H9 (cell line): ENCODE measurements around the gene WDR20. TPM values are rescaled to one million over a fixed set of nuclear protein-coding genes. Genes with fewer than 3 reads are reported as not detected.

Experiments used
- DNase-seq: peaks from one replicate; pipeline ENCODE4 v3.0.0-alpha.2; 2017
- H2AFZ ChIP-seq: one replicate; pipeline ENCODE4 v1.6.1; 2013; ENCODE audit warnings: mild to moderate bottlenecking, low read length, control low read depth, moderate library complexity
- H2AK5ac ChIP-seq: 2 replicates; pipeline ENCODE4 v1.6.1; 2013; ENCODE audit warnings: low read length, control low read depth, mixed read lengths; ENCODE audit not compliant: insufficient read length
- H2BK120ac ChIP-seq: one replicate; pipeline ENCODE4 v1.6.1; 2013; ENCODE audit warnings: low read depth, mild to moderate bottlenecking, low read length, control low read depth, inconsistent platforms; ENCODE audit not compliant: poor library complexity, severe bottlenecking
- H2BK12ac ChIP-seq: 2 replicates; pipeline ENCODE4 v1.6.1; 2013; ENCODE audit warnings: low read length, control low read depth, mixed read lengths, low read depth; ENCODE audit not compliant: insufficient read length
- H2BK15ac ChIP-seq: 2 replicates; pipeline ENCODE4 v1.6.1; 2013; ENCODE audit warnings: low read depth, low read length, control low read depth
- H2BK20ac ChIP-seq: one replicate; pipeline ENCODE4 v1.6.1; 2013; ENCODE audit warnings: low read depth, mild to moderate bottlenecking, low read length, control low read depth, inconsistent platforms; ENCODE audit not compliant: poor library complexity, severe bottlenecking
- H2BK5ac ChIP-seq: 2 replicates; pipeline ENCODE4 v1.6.1; 2013; ENCODE audit warnings: low read length, control low read depth, mixed read lengths; ENCODE audit not compliant: insufficient read length
- H3K14ac ChIP-seq: 2 replicates; pipeline ENCODE4 v1.6.1; 2013; ENCODE audit warnings: low read length, control low read depth; ENCODE audit not compliant: insufficient read depth
- H3K18ac ChIP-seq: 2 replicates; pipeline ENCODE4 v1.6.1; 2013; ENCODE audit warnings: low read depth, mild to moderate bottlenecking, mixed read lengths, low read length, control low read depth; ENCODE audit not compliant: insufficient read length
- H3K23ac ChIP-seq: 2 replicates; pipeline ENCODE4 v1.6.1; 2013; ENCODE audit warnings: low read length, control low read depth, mixed read lengths, low read depth; ENCODE audit not compliant: insufficient read length
- H3K23me2 ChIP-seq: 2 replicates; pipeline ENCODE4 v1.6.1; 2013; ENCODE audit warnings: low read depth, mild to moderate bottlenecking, mixed read lengths, low read length, control low read depth; ENCODE audit not compliant: insufficient read length, poor library complexity, severe bottlenecking
- H3K27ac ChIP-seq: 2 replicates; pipeline ENCODE4 v1.5.1; 2013; ENCODE audit warnings: low read length, control low read depth, mixed read lengths, low read depth; ENCODE audit not compliant: insufficient read length
- H3K27me3 ChIP-seq: 2 replicates; pipeline ENCODE4 v1.6.1; 2013; ENCODE audit warnings: low read length, control low read depth, inconsistent platforms; ENCODE audit not compliant: insufficient read depth
- H3K4ac ChIP-seq: 2 replicates; pipeline ENCODE4 v1.6.1; 2013; ENCODE audit warnings: low read depth, mild to moderate bottlenecking, control low read depth, inconsistent platforms, low read length, moderate library complexity
- H3K4me1 ChIP-seq: 2 replicates; pipeline ENCODE4 v1.6.1; 2013; ENCODE audit warnings: low read length, control low read depth, inconsistent platforms; ENCODE audit not compliant: insufficient read depth
- H3K4me2 ChIP-seq: 2 replicates; pipeline ENCODE4 v1.6.1; 2013; ENCODE audit warnings: low read length, control low read depth, mixed read lengths; ENCODE audit not compliant: insufficient read length, insufficient read depth
- H3K56ac ChIP-seq: 2 replicates; pipeline ENCODE4 v1.6.1; 2013; ENCODE audit warnings: low read depth, mild to moderate bottlenecking, mixed read lengths, low read length, control low read depth; ENCODE audit not compliant: insufficient read length
- H3K79me1 ChIP-seq: 2 replicates; pipeline ENCODE4 v1.6.1; 2013; ENCODE audit warnings: low read depth, mild to moderate bottlenecking, moderate library complexity, low read length, control low read depth, inconsistent platforms; ENCODE audit not compliant: insufficient read depth, poor library complexity, severe bottlenecking
- H3K79me2 ChIP-seq: 2 replicates; pipeline ENCODE4 v1.6.1; 2013; ENCODE audit warnings: low read length, control low read depth, inconsistent platforms; ENCODE audit not compliant: insufficient read depth
- H3K9ac ChIP-seq: 2 replicates; pipeline ENCODE4 v1.6.1; 2013; ENCODE audit warnings: low read length, control low read depth, mixed read lengths; ENCODE audit not compliant: insufficient read length; ENCODE audit errors: extremely low read depth
- H3K9me3 ChIP-seq: one replicate; pipeline ENCODE4 v1.6.1; 2013; ENCODE audit warnings: low read depth, low read length, inconsistent platforms; ENCODE audit not compliant: control insufficient read depth
- H3T11ph ChIP-seq: one replicate; pipeline ENCODE4 v1.6.1; 2013; ENCODE audit warnings: mild to moderate bottlenecking, low read length, control low read depth, inconsistent platforms
- H4K20me1 ChIP-seq: one replicate; pipeline ENCODE4 v1.6.1; 2013; ENCODE audit not compliant: control insufficient read depth, insufficient read length, insufficient read depth
- H4K5ac ChIP-seq: 2 replicates; pipeline ENCODE4 v1.6.1; 2013; ENCODE audit warnings: low read depth, mild to moderate bottlenecking, mixed read lengths, low read length, control low read depth; ENCODE audit not compliant: insufficient read length
- H4K8ac ChIP-seq: replicated peaks from 2 replicates; pipeline ENCODE4 v1.6.1; 2013; ENCODE audit warnings: low read length, control low read depth, mixed read lengths, low read depth; ENCODE audit not compliant: insufficient read length
- H4K91ac ChIP-seq: 2 replicates; pipeline ENCODE4 v1.6.1; 2013; ENCODE audit warnings: low read depth, mild to moderate bottlenecking, moderate library complexity, mixed read lengths, low read length, control low read depth; ENCODE audit not compliant: insufficient read length
- H3K27ac Mint-ChIP-seq, 3 experiments: 2 replicates in 2 of 3; 3 replicates in 1 of 3; pipeline ENCODE4 v1.8.0; 2020 to 2021; ENCODE audit warnings: mixed read lengths in 3 of 3, mild to moderate bottlenecking in 1 of 3, moderate library complexity in 1 of 3
- H3K27me3 Mint-ChIP-seq: 2 replicates; pipeline ENCODE4 v1.8.0; 2021; ENCODE audit warnings: low read depth, mild to moderate bottlenecking, moderate library complexity, mixed read lengths
- H3K36me3 Mint-ChIP-seq, 3 experiments: 2 replicates in 2 of 3; 3 replicates in 1 of 3; pipeline ENCODE4 v1.8.0; 2020 to 2021; ENCODE audit warnings: low read depth in 3 of 3, mixed read lengths in 3 of 3; ENCODE audit not compliant: insufficient read depth in 1 of 3
- H3K4me1 Mint-ChIP-seq, 2 experiments: 2 replicates each; pipeline ENCODE4 v1.8.0; 2020; ENCODE audit warnings: mixed read lengths in 2 of 2
- H3K4me3 Mint-ChIP-seq, 2 experiments: 2 replicates in 1 of 2; 3 replicates in 1 of 2; pipeline ENCODE4 v1.8.0; 2020 to 2021; ENCODE audit warnings: mild to moderate bottlenecking in 2 of 2, mixed read lengths in 2 of 2, moderate library complexity in 1 of 2
- H3K9me3 Mint-ChIP-seq, 2 experiments: 2 replicates in 1 of 2; 3 replicates in 1 of 2; pipeline ENCODE4 v1.8.0; 2020; ENCODE audit warnings: mild to moderate bottlenecking in 2 of 2, mixed read lengths in 2 of 2, moderate library complexity in 1 of 2
- WGBS: extraction: QIAGEN DNeasy Blood & Tissue Kit; methylation state at CpG from one replicate; pipeline ENCODE4 v1.1.7; 2013; ENCODE audit warnings: missing lambda C conversion rate, low lambda C conversion rate, mixed read lengths; ENCODE audit not compliant: insufficient read length; ENCODE audit errors: extremely low coverage; 5-methylcytosine and 5-hydroxymethylcytosine counted together
- total RNA-seq: library from RNA; stranded (reverse); gene quantifications from 2 replicates; pipeline ENCODE4 v1.2.1, GENCODE V29; 2021
- TF ChIP-seq, protein P1 (sequence below): fragments of 200-600 bp; sonication (generic); conservative IDR thresholded peaks from 3 replicates; pipeline ENCODE4 v1.8.0; 2021; ENCODE audit warnings: antibody characterized with exemption, mild to moderate bottlenecking

WDR20 gene
- total RNA-seq, 1 experiment from 2014 or later: 31.6 TPM

DNA sequence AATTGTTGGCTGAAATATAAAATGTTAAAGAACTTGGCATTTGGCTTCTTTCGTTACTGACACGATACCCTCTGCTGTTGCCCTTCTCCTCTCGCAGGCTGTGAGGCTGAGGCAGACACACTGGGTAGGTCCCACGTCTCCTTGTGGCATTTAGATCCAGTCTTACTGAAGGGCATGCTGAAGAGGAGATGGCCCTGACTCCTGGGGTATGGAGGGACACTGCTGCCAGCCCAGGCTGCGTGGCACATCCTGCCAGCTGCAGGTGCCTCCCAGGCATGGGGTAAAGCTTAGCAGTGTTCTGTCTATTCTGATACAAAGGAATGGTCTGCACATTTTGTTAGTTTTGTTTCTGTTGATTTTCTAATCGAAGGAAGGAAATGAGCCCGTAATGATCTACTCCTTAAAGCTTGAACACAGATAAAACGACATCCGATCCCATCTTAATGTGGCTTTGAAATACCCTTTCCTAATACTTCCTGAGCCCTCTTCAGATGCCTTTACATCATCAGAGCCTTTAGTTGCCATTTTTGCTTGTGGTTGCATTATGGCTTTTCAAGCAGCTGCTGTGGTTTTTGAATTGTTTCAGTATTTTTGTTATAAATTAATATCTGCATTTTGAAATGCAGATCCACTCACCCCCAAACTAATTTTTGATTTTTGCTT, 61.1 kb downstream of the WDR20 start:
- no peak overlapping the region for H2AK5ac ChIP-seq
- H3K9me3 ChIP-seq: no peaks in the 10 kb centered on the region
- no peak for DNase-seq
- no peak overlapping the region for H3K4me2 ChIP-seq
- H3K4me1 Mint-ChIP-seq: peaks cover 6 to 7% of the 10 kb centered on the region in 2 experiments
- H2BK20ac ChIP-seq: no peak overlapping the region
- no peaks in the 10 kb centered on the region for H3K23me2 ChIP-seq
- no peaks in the 10 kb centered on the region for H3K4me1 ChIP-seq
- no peak overlapping the region for H3K9ac ChIP-seq
- peak overlapping the region in 2 of 3 experiments; percentile 34 to 89; a peak in 2 of 7 replicates for H3K27ac Mint-ChIP-seq
- H2AFZ ChIP-seq: no peak overlapping the region
- no peak overlapping the region for H4K8ac ChIP-seq
- no peak overlapping the region for H2BK5ac ChIP-seq
- TF ChIP-seq, protein P1, sequence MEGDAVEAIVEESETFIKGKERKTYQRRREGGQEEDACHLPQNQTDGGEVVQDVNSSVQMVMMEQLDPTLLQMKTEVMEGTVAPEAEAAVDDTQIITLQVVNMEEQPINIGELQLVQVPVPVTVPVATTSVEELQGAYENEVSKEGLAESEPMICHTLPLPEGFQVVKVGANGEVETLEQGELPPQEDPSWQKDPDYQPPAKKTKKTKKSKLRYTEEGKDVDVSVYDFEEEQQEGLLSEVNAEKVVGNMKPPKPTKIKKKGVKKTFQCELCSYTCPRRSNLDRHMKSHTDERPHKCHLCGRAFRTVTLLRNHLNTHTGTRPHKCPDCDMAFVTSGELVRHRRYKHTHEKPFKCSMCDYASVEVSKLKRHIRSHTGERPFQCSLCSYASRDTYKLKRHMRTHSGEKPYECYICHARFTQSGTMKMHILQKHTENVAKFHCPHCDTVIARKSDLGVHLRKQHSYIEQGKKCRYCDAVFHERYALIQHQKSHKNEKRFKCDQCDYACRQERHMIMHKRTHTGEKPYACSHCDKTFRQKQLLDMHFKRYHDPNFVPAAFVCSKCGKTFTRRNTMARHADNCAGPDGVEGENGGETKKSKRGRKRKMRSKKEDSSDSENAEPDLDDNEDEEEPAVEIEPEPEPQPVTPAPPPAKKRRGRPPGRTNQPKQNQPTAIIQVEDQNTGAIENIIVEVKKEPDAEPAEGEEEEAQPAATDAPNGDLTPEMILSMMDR: no peak
- H4K20me1 ChIP-seq: no peaks in the 10 kb centered on the region
- no CpG with 5 or more reads among the region's 9 CpGs for WGBS
- peaks cover 12 to 51% (median 37%) of the 10 kb centered on the region in 3 experiments for H3K36me3 Mint-ChIP-seq
- H2BK120ac ChIP-seq: no peak overlapping the region
- H3K27me3 Mint-ChIP-seq: no peaks in the 10 kb centered on the region
- H3K14ac ChIP-seq: no peak overlapping the region
- no peak overlapping the region for H2BK12ac ChIP-seq
- H4K91ac ChIP-seq: no peak overlapping the region
- H3K23ac ChIP-seq: no peak overlapping the region
- no peak overlapping the region for H3K18ac ChIP-seq
- H3T11ph ChIP-seq: no peak overlapping the region
- no peaks in the 10 kb centered on the region; a peak in 1 of 5 replicates for H3K9me3 Mint-ChIP-seq
- H3K79me1 ChIP-seq: no peaks in the 10 kb centered on the region
- no peak overlapping the region for H2BK15ac ChIP-seq
- no peak overlapping the region for H4K5ac ChIP-seq
- H3K79me2 ChIP-seq: no peaks in the 10 kb centered on the region; the same call in 1 of the 2 replicates
- no peak overlapping the region for H3K4ac ChIP-seq
- no peak overlapping the region for H3K27ac ChIP-seq
- H3K56ac ChIP-seq: no peak overlapping the region
- H3K4me3 Mint-ChIP-seq: no peak overlapping the region
- no peaks in the 10 kb centered on the region for H3K27me3 ChIP-seq
